ENCODE measurements around the gene ARSJ.
A peak's percentile ranks its signal among the peaks of the same experiment; 100 is the strongest.

ARSJ gene

GRCh38 chr4:113955411-113955810, 24.0 kb downstream of the ARSJ start:
- TF ChIP-seq, protein P1, sequence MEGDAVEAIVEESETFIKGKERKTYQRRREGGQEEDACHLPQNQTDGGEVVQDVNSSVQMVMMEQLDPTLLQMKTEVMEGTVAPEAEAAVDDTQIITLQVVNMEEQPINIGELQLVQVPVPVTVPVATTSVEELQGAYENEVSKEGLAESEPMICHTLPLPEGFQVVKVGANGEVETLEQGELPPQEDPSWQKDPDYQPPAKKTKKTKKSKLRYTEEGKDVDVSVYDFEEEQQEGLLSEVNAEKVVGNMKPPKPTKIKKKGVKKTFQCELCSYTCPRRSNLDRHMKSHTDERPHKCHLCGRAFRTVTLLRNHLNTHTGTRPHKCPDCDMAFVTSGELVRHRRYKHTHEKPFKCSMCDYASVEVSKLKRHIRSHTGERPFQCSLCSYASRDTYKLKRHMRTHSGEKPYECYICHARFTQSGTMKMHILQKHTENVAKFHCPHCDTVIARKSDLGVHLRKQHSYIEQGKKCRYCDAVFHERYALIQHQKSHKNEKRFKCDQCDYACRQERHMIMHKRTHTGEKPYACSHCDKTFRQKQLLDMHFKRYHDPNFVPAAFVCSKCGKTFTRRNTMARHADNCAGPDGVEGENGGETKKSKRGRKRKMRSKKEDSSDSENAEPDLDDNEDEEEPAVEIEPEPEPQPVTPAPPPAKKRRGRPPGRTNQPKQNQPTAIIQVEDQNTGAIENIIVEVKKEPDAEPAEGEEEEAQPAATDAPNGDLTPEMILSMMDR (IDR thresholded peaks at IDR 0.05; ENCODE audit: low read depth, low read length) = no peak
- DNase-seq = no peak
- no peaks in the 10 kb centered on the region for H3K36me3 ChIP-seq
- H3K9me3 ChIP-seq (ENCODE audit: severe bottlenecking) = no peaks in the 10 kb centered on the region
- no peak overlapping the region for H3K4me3 ChIP-seq (ENCODE audit: low read depth, low read length)
- H3K27ac ChIP-seq = no peak overlapping the region
- no peaks in the 10 kb centered on the region for H3K27me3 ChIP-seq (ENCODE audit: insufficient read depth, low read depth, severe bottlenecking)

- no peak for DNase-seq
- TF ChIP-seq, protein P1 (IDR thresholded peaks at IDR 0.05; ENCODE audit: low read depth, low read length) = no peak
- no peaks in the 10 kb centered on the region for H3K27me3 ChIP-seq (ENCODE audit: insufficient read depth, low read depth, severe bottlenecking)
Observed at GRCh38 chr4:113953888-113954287, 25.6 kb downstream of the ARSJ start.

GRCh38 chr4:113952452-113953029, 26.9 kb downstream of the ARSJ start:
- no peaks in the 10 kb centered on the region for H3K27me3 ChIP-seq (ENCODE audit: insufficient read depth, low read depth, severe bottlenecking)
- H3K27ac ChIP-seq = no peak overlapping the region
- H3K9me3 ChIP-seq (ENCODE audit: severe bottlenecking) = no peaks in the 10 kb centered on the region
- TF ChIP-seq, protein P1 (IDR thresholded peaks at IDR 0.05; ENCODE audit: low read depth, low read length) = peak; percentile 72
- DNase-seq = peak; percentile 61
- no peaks in the 10 kb centered on the region for H3K36me3 ChIP-seq
- H3K4me3 ChIP-seq (ENCODE audit: low read depth, low read length) = no peak overlapping the region

More at GRCh38 chr4:113953888-113954287, 25.6 kb downstream of the ARSJ start:
- H3K9me3 ChIP-seq (ENCODE audit: severe bottlenecking) = no peaks in the 10 kb centered on the region
- H3K27ac ChIP-seq = no peak overlapping the region
- H3K4me3 ChIP-seq (ENCODE audit: low read depth, low read length) = no peak overlapping the region
- H3K36me3 ChIP-seq = no peaks in the 10 kb centered on the region

DNA sequence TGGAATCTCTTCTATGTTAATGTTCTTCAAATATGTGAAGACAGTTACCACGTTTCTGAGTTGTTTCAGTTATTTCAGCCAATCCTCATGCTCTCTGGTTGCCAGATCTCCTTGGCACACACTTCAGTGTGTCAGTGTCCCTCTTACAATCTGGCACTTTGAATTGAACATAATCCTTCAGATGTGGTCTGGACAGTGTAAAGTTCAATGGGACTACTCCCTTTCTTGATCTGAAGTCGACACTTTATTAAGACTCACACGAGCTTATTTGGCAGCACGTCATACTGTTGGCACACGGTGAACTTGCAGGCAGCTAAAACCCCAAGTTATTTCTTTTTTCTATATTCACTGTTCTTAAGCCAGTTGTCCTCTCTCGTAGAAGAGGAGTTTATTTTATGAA, 28.2 kb downstream of the ARSJ start:
- Histone ChIP-seq H3K4me3 (ENCODE audit: low read depth, low read length) (no peak overlapping the region), H3K36me3 (no peaks in the 10 kb centered on the region), H3K9me3 (ENCODE audit: severe bottlenecking) (no peaks in the 10 kb centered on the region), H3K27ac (no peak overlapping the region), H3K27me3 (ENCODE audit: insufficient read depth, low read depth, severe bottlenecking) (no peaks in the 10 kb centered on the region)
- DNase-seq = no peak
- TF ChIP-seq, protein P1 (IDR thresholded peaks at IDR 0.05; ENCODE audit: low read depth, low read length) = no peak

- no peaks in the 10 kb centered on the region for H3K36me3 ChIP-seq
- DNase-seq = no peak
- no peaks in the 10 kb centered on the region for H3K27me3 ChIP-seq (ENCODE audit: insufficient read depth, low read depth, severe bottlenecking)
- H3K4me3 ChIP-seq (ENCODE audit: low read depth, low read length) = no peak overlapping the region
- TF ChIP-seq, protein P1 (IDR thresholded peaks at IDR 0.05; ENCODE audit: low read depth, low read length) = no peak
- no peak overlapping the region for H3K27ac ChIP-seq
- H3K9me3 ChIP-seq (ENCODE audit: severe bottlenecking) = no peaks in the 10 kb centered on the region
Observed at GRCh38 chr4:113950207-113950606, 29.2 kb downstream of the ARSJ start.

- H3K9me3 ChIP-seq (ENCODE audit: severe bottlenecking) = no peaks in the 10 kb centered on the region
- no peak overlapping the region for H3K4me3 ChIP-seq (ENCODE audit: low read depth, low read length)
- DNase-seq = no peak
- no peaks in the 10 kb centered on the region for H3K36me3 ChIP-seq
- TF ChIP-seq, protein P1 (IDR thresholded peaks at IDR 0.05; ENCODE audit: low read depth, low read length) = no peak
- no peak overlapping the region for H3K27ac ChIP-seq
- no peaks in the 10 kb centered on the region for H3K27me3 ChIP-seq (ENCODE audit: insufficient read depth, low read depth, severe bottlenecking)
Observed at GRCh38 chr4:113947484-113947883, 32.0 kb downstream of the ARSJ start.
